LHCN-M2 (cell line): Measurements from ENCODE around the gene RBBP5. TPM values are rescaled to one million over a fixed set of nuclear protein-coding genes. Genes with fewer than 3 reads are reported as not detected.

ENCODE experiments used
- total RNA-seq: library from RNA; depleted of rRNA; stranded (reverse); fragments of >200 nt; gene quantifications from 2 replicates; pipeline ENCODE4 v1.2.3, GENCODE V29; 2014; rRNA removed

The RBBP5 gene
- total RNA-seq, 1 experiment from 2014 or later, result 18.0 TPM

Other genes starting within 250 kb of the RBBP5 start
- not detected in 2 replicates for gene CNTN2, start 78.8 kb downstream of the RBBP5 start, total RNA-seq
- gene TMEM81, start 37.5 kb downstream of the RBBP5 start, total RNA-seq, result 1.4 and 2.2 TPM in 2 replicates
- gene DSTYK, start 89.7 kb upstream of the RBBP5 start, total RNA-seq, result 7.2 and 8.1 TPM in 2 replicates
- 2.8 and 3.3 TPM in 2 replicates for gene TMCC2, start 106.0 kb upstream of the RBBP5 start, total RNA-seq
- gene NUAK2, start 199.8 kb upstream of the RBBP5 start, total RNA-seq, result 0.46 and 0.64 TPM in 2 replicates
- gene KLHDC8A, start 234.9 kb upstream of the RBBP5 start, total RNA-seq, result not detected in 2 replicates